Colonic mucosa (tissue), 4 donors: ENCODE results near the gene NOXO1. TPM values are rescaled to one million over a fixed set of nuclear protein-coding genes. Genes with fewer than 3 reads are reported as not detected.

Experiments used
- DNase-seq: peaks from one replicate; pipeline ENCODE4 v3.0.0-alpha.2; 2020
- H3K27ac ChIP-seq: fragments of 200-600 bp; one replicate; pipeline ENCODE4 v1.8.0; 2021
- H3K27me3 ChIP-seq: fragments of 200-600 bp; one replicate; pipeline ENCODE4 v1.8.0; 2021
- H3K36me3 ChIP-seq: fragments of 200-600 bp; one replicate; pipeline ENCODE4 v1.8.0; 2021
- H3K4me1 ChIP-seq: fragments of 200-600 bp; one replicate; pipeline ENCODE4 v1.8.0; 2021; ENCODE audit warnings: mild to moderate bottlenecking
- H3K4me3 ChIP-seq: fragments of 200-600 bp; one replicate; pipeline ENCODE4 v1.8.0; 2021
- H3K9ac ChIP-seq, 2 donors: one replicate each; pipeline ENCODE4 v1.7.0; 2013; ENCODE audit warnings: control low read depth in 2 of 2, low read depth in 2 of 2, low read length in 2 of 2
- H3K9me3 ChIP-seq: fragments of 200-600 bp; one replicate; pipeline ENCODE4 v1.8.0; 2021
- intact Hi-C: fragments of 100-400 bp; cut with DNase I; formaldehyde crosslinking; loops from one replicate; pipeline ENCODE4 v1.14.1; 2022
- total RNA-seq, 2 donors: library from RNA; stranded (reverse); fragmentation: NEBNext Ultra II Directional in 1 of 2; extraction: Animal tissue kit (Norgen Biotek cat#: 25700) in 1 of 2; gene quantifications; one replicate each; pipeline ENCODE4 v1.2.1, GENCODE V29; 2021
- TF ChIP-seq, protein P1 (sequence below): fragments of 200-600 bp; IDR thresholded peaks from one replicate; pipeline ENCODE4 v1.8.0; 2022; ENCODE audit warnings: antibody characterized with exemption, mild to moderate bottlenecking
- donor health status: healthy.
- donor health status: DM: no; HTN: no; CAD: no.
- donor health status: DM: no; HTN: no; CAD: no.

Gene NOXO1, protein sequence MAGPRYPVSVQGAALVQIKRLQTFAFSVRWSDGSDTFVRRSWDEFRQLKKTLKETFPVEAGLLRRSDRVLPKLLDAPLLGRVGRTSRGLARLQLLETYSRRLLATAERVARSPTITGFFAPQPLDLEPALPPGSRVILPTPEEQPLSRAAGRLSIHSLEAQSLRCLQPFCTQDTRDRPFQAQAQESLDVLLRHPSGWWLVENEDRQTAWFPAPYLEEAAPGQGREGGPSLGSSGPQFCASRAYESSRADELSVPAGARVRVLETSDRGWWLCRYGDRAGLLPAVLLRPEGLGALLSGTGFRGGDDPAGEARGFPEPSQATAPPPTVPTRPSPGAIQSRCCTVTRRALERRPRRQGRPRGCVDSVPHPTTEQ
- total RNA-seq = 10 to 100 TPM; 43.9 to 80.1 TPM

DNA sequence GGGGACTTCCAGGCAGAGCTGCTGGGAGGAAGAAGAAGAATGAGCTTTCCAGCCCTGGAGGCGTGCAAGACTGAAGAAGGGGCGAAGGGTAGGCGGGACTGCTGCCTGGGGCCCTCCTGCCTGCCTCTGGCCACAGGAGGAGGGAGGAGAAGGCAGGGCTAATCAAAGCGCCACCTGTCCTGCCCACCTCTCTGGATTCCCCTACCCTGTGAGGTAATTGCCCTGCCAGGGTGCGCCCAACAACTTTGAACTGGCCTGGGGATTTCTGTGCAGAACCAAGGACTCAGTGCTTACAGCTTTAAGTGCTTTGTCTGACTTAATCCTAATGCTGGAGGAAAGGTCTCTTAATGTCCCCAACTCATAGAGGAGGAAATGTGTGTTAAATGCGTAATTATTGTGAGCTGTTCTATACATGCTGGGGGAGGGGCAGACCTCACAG, at the start of gene NOXO1:
Gene NOXO1, minus strand, starts transcription at position 72 of the 439 bp plus-strand sequence. CDS start 290 bp downstream, outside the sequence.
- TF ChIP-seq, protein P1, sequence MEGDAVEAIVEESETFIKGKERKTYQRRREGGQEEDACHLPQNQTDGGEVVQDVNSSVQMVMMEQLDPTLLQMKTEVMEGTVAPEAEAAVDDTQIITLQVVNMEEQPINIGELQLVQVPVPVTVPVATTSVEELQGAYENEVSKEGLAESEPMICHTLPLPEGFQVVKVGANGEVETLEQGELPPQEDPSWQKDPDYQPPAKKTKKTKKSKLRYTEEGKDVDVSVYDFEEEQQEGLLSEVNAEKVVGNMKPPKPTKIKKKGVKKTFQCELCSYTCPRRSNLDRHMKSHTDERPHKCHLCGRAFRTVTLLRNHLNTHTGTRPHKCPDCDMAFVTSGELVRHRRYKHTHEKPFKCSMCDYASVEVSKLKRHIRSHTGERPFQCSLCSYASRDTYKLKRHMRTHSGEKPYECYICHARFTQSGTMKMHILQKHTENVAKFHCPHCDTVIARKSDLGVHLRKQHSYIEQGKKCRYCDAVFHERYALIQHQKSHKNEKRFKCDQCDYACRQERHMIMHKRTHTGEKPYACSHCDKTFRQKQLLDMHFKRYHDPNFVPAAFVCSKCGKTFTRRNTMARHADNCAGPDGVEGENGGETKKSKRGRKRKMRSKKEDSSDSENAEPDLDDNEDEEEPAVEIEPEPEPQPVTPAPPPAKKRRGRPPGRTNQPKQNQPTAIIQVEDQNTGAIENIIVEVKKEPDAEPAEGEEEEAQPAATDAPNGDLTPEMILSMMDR = no peak
- Histone ChIP-seq H3K4me3 (peak within 1 kb of the TSS; percentile 39), H3K27me3 (peaks cover 8% of the 10 kb centered on the region), H3K4me1 (peaks cover 23% of the 10 kb centered on the region), H3K36me3 (peaks cover 13% of the 10 kb centered on the region), H3K9me3 (no peaks in the 10 kb centered on the region), H3K9ac (peak within 1 kb of the TSS; percentile 71 to 81), H3K27ac (peak within 1 kb of the TSS; percentile 93)
- intact Hi-C loops = no loop called here
- DNase-seq = peak; percentile 85

DNA sequence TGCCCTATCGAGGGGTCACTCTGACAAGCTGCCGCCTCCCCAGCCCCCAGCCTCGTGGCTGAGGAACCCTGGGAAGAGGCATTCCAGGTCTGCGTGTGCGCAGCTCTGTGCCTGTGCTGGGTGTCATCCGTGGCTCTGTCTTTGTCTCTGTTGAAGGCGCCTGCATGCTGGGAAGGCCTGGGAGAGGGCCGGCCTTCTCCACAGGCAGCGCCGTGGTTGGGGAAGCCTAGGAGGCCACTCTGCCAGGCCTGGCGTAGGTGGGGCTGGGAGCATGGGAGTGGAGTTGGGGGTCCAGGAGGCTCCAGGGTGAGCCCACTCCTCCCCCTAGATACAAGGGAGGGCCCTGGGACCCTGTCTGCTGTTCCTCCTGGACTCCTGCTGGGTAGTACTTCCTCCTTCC, 48.8 kb upstream of the NOXO1 start:
- Histone ChIP-seq H3K4me3 (no peak overlapping the region), H3K27ac (no peak overlapping the region), H3K27me3 (no peaks in the 10 kb centered on the region), H3K9ac (peak overlapping the region in 1 of 2 donors; percentile 18), H3K36me3 (no peaks in the 10 kb centered on the region), H3K9me3 (no peaks in the 10 kb centered on the region), H3K4me1 (no peaks in the 10 kb centered on the region)
- TF ChIP-seq, protein P1 = no peak
- DNase-seq = no peak
- intact Hi-C loops = no loop called here

DNA sequence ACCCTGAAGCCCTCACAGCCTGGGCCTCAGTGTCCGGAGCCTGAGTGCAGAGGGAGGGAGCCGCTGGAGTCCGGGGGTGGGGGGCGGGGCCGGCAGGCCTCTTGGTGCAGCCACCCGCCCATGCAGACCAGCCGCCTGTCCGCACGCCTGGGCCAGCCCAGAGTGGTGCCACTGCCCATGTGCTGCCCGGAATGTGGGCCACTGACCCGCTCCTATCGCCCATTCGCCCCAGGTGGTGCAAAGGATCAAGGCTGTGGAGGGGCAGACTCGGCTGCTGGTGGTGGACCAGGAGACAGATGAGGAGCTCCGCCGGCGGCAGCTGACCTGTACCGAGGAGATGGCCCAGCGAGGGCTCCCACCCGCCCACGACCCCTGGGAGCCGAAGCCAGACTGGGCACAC, 48.1 kb upstream of the NOXO1 start:
- H3K27me3 ChIP-seq = no peaks in the 10 kb centered on the region
- no peak overlapping the region for H3K27ac ChIP-seq
- H3K4me1 ChIP-seq = no peaks in the 10 kb centered on the region
- DNase-seq = no peak
- intact Hi-C loops = loop anchor here (10.0 kb wide), 1 partner anchor 55 kb away; no protein-coding TSS in a partner anchor
- no peaks in the 10 kb centered on the region for H3K36me3 ChIP-seq
- H3K9me3 ChIP-seq = no peaks in the 10 kb centered on the region
- TF ChIP-seq, protein P1 = no peak
- no peak overlapping the region for H3K9ac ChIP-seq
- no peak overlapping the region for H3K4me3 ChIP-seq

DNA sequence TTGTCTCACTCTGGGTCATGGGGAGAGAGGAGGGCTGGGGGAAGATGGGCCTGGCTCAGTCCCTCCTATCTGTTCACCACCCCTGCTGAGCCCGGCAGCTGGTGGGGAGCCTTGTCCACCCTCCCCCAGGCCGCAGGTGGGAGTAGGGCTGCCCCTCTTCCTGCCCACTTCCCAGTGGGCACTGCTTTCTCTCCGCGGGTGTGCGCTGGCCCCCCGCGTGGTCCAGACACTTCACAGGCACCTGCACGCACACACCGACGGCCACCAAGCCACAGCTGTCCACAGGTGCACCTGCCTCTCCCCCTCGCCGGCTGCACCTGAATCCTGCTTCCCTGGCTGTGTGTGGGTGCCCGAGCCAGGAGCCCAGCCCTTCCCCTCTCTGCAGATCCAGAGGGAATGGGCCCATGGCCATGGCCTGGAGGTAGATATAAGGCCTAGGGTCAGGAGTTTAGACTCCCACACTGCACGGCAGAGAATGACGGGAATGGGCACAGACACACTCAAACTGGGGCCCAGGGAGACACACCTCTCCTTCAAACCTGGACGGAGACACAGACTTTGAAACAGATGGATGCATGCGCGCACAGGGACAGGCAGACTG, 47.5 kb upstream of the NOXO1 start:
- H3K4me3 ChIP-seq = peak overlapping the region; percentile 66
- H3K27ac ChIP-seq = no peak overlapping the region
- intact Hi-C loops = loop anchor here (10.0 kb wide), 1 partner anchor 56 kb away; no protein-coding TSS in a partner anchor
- no peaks in the 10 kb centered on the region for H3K9me3 ChIP-seq
- H3K9ac ChIP-seq = peak overlapping the region; percentile 2 to 76
- no peaks in the 10 kb centered on the region for H3K27me3 ChIP-seq
- TF ChIP-seq, protein P1 = no peak
- no peaks in the 10 kb centered on the region for H3K4me1 ChIP-seq
- no peaks in the 10 kb centered on the region for H3K36me3 ChIP-seq
- no peak for DNase-seq

DNA sequence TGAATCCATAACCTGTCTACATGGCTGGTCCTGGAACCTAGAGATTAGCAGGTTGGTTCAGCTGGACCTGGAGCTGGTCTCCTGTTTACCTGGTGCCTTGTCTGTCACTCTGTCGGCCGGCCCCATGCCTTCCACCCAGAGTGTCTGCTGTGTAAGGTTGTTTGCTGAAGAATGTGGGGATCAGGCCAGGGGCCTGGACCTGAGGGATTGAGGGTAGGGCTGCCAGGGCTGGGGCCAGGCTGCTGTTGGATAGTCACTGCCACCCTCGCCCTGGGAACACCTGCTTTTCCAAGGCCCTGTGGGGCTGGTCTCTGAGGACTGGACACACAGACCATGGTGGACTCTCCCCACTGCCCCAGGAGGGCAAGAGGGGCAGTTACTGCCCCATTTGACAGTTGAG, 46.9 kb upstream of the NOXO1 start:
- peak overlapping the region; percentile 50 to 76 for H3K9ac ChIP-seq
- no peaks in the 10 kb centered on the region for H3K4me1 ChIP-seq

More for the DNA sequence above, 46.9 kb upstream of the NOXO1 start:
- intact Hi-C loops = loop anchor here (10.0 kb wide), 1 partner anchor 57 kb away; no protein-coding TSS in a partner anchor
- Histone ChIP-seq H3K27ac (no peak overlapping the region), H3K36me3 (no peaks in the 10 kb centered on the region), H3K9me3 (no peaks in the 10 kb centered on the region), H3K4me3 (peak overlapping the region; percentile 66), H3K27me3 (no peaks in the 10 kb centered on the region)
- TF ChIP-seq, protein P1 = no peak
- no peak for DNase-seq
